Stomach (tissue), 4 donors: ENCODE measurements around the gene HMGCL.

Experiments
- POLR2AphosphoS5 ChIP-seq, 3 donors: sonication (generic); formaldehyde crosslinking; IDR thresholded peaks; one replicate each; pipeline ENCODE4 v1.6.1; 2016; ENCODE audit warnings: antibody characterized with exemption in 3 of 3
- TF ChIP-seq, protein P1 (sequence below), 7 experiments: fragments of 450-650 bp in 4 of 7; fragments of 200-600 bp in 3 of 7; sonication (generic) in 3 of 7; IDR thresholded peaks; one replicate each; pipeline ENCODE4 v1.5.1; 2016 to 2019; ENCODE audit warnings: antibody characterized with exemption in 7 of 7, control low read depth in 2 of 7, mild to moderate bottlenecking in 1 of 7

- TF ChIP-seq, protein P1, sequence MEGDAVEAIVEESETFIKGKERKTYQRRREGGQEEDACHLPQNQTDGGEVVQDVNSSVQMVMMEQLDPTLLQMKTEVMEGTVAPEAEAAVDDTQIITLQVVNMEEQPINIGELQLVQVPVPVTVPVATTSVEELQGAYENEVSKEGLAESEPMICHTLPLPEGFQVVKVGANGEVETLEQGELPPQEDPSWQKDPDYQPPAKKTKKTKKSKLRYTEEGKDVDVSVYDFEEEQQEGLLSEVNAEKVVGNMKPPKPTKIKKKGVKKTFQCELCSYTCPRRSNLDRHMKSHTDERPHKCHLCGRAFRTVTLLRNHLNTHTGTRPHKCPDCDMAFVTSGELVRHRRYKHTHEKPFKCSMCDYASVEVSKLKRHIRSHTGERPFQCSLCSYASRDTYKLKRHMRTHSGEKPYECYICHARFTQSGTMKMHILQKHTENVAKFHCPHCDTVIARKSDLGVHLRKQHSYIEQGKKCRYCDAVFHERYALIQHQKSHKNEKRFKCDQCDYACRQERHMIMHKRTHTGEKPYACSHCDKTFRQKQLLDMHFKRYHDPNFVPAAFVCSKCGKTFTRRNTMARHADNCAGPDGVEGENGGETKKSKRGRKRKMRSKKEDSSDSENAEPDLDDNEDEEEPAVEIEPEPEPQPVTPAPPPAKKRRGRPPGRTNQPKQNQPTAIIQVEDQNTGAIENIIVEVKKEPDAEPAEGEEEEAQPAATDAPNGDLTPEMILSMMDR (IDR thresholded peaks at IDR 0.05): no peak
- no peak for TF ChIP-seq POLR2AphosphoS5 (IDR thresholded peaks at IDR 0.05)
Measured at GRCh38 chr1:23865543-23865930, 40.3 kb upstream of the HMGCL start.
